Activated CD8-positive, alpha-beta memory T cell treated with anti-CD3 and anti-CD28 coated beads, Interleukin-2, amount 50 U/mL, for 4 hours (primary cell): ENCODE measurements around the gene COMMD9.

Source experiments
- DNase-seq: peaks from one replicate; pipeline ENCODE4 v3.0.0-alpha.2; 2020

Gene COMMD9

DNA sequence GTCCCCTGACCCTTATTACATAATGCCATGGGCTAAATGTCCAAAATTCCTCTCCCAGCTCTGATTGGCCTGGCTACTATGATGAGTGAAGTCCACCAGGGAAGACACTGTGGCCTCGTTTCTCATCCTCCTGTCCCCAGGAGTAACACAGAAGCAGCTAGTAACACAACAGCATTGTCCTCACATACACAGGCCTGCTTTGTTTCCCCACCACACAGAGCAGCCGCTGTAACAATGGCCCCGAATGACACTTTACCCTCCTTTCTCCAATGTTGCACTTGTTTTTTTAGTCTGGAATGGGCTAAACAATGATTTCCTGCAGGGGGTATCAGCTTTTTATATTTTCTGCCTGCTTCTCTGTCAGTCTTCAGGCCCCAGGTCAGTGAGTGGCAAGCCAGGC lies 6.7 kb upstream of the COMMD9 start, which contains the start of gene PRR5L:
TSS of gene PRR5L (plus strand) at position 363 of the 400 bp plus-strand sequence. CDS start 104,834 bp downstream, outside the sequence.
- no peak for DNase-seq

DNA sequence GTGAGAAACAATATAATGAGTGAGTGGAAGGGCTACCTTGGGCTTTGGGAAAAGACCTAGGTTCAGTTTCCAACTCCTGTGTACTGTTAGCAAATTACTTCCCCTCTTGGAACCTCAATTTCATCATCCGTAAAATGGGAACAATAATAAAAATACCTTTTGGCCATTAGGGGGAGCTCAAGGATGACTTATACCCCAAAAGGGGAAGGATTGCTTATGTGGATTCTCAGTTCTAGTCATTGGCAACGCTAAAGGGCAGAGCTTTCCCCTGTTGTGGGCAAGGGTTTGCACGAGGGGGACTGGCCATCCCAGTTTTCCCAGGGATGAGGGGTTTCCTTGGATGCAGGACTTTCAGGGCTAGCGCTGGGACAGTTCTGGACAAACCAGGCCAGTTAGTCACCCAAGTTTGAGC lies 3.1 kb upstream of the COMMD9 start:
- no peak for DNase-seq

DNA sequence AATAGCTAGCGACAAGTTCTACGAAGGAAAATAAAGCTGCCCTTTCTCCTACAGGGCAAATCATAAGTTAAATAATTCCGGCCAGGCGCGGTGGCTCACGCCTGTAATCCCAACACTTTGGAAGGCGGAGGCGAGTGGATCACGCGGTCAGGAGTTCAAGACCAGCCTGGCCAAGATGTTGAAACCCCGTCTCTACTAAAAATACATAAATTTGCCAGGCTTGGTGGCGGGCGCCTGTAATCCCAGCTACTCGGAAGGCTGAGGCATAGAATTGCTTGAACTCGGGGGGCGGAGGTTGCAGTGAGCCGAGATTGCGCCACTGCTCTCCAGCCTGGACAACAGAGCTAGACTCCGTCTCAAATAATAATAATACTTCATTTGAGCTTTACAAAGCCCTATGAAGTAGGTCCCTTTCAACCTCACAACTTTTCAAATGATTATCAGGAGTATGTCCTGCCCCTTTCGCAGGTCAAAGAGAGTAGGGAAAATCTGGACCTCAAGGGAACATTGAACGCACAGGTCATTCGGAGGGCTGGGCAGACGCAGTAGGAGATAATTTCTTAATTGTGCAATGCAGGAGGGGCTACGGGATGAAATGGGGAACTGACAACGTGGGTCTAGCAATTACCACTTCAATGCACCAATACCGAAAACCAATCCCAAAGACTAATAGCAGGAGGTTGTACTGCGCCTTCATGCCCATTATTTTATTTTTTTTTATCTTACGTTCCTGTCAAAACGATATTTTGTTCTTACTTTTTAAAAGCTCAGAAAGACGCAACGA lies 590 bp downstream of the COMMD9 start:
- no peak for DNase-seq

DNA sequence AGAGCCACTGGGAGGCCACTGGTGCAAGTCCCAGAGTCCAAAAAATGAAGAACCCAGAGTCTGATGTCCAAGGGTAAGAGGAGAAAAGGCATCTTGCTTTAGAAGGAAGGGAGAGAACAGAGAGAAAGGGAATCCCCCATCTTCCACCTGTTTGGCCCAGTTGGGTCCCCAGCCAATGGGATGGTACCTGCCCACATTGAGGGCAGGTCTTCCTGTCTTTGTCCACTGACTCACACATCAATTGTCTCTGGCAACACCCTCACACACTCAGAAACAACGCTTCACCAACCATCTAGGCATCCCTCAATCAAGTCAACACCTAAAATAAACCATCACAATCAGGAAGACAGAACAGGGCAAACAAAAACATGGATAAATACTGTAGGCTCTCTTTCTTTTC lies 6.3 kb downstream of the COMMD9 start:
- no peak for DNase-seq

DNA sequence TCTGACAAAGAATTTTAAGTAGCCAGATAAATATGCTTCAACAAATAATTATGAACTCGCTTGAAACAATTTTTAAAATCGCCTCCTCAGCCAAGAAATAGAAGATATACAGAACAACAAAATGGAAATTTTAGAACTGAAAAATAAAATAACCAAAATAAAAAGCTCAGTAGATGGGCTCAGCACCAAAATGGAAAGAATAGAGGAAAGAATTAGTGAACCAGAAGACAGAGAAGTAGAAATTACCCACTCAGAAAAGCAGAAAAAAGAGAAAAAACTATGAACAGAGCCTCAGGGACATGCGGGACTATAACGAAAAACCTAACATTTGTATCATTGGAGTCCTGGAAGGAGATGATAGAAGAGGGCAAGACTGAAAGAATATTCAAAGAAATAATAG lies 7.4 kb downstream of the COMMD9 start:
- DNase-seq: no peak

DNA sequence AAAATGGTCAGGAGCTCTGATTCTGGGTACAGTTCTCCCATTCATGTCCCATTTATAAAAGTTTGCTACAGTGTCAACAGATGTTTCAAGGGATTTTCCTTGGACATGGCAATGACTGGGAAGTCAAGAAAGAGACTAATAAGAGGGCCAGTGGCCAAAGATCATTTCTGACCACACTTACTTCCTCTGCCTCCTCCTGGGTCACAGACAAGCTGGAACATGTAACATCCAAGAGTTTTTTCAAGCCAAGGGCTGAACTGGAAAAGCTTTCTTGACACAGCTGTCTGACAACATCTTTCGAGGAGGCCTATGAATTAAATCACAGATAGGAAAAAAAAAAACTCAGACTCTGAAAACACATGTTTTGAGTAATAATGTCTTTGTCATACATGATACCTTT lies 8.7 kb downstream of the COMMD9 start:
- no peak for DNase-seq

DNA sequence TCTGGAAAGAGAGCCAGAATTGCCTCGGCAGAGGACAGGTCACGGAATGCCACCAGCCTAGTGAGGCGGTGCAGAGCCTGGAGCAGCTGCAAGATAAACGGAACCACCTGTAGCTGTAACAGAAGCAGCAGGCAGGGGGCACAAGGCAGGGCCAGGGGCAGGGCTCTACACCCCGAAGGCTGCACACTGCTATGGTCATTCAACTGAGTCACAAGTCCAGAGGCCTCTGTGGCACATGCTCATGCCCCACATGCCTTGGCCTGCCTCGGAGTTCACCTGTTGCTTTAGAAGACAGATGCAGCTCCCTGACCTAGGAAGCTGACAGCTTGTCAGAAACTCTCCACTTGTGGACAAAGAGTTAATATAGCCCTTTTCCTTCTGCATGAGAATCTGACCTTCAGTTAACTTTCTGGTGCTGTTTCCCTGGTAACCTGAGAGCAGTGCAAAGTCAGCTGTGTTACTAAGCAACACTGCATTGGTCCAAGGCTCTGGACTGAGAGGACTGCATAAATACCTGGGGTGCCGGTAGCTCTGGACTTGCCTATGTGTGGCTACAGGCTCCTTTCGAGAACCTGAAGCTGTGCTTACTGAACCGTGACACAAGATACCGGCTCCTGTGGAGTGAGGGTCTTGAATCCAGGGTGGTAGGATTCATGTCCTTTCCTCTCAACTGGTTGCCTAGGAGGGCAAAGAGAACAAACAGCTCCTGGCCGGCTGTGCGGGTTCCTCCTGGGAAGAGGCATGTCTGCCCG lies 10.5 kb downstream of the COMMD9 start:
- no peak for DNase-seq

DNA sequence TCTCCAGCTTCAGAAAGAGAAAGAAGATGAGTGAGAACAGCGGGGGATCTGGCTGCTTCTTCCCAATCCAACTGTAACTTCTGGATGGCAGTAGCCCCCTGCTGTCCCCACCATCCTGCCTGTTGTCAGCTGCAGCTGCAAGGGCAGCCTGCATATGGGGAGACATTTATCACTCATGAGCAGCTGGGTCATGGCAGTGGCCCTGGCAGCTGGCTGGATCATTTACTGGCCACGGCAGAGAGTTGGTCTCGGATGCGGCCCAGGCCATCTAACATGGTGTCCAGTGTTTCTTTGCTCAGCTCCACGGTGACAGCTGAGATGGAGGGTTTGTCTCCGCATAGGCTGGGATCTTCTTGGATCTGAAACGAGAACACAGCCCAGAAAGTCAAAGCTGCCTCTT lies 14.8 kb downstream of the COMMD9 start:
- DNase-seq: no peak

DNA sequence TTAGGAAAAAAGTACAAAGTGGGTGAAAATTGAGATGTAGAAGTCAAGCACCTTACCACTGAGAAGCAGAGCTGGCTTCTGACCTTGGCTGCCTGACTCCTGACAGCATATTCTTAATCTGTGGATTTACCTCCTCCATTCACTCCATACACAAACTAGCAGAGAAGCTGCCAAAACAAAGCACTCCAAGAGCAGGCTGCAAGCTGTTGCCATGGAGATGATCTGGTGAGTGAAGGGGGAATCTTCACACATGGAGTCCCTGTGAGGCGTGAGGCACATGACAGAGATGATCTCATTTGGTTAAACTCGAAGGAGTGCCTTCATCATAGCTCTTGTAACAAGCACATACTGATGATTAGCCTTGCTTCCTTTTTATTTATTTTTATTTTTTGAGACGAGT lies 16.1 kb downstream of the COMMD9 start:
- DNase-seq: no peak

DNA sequence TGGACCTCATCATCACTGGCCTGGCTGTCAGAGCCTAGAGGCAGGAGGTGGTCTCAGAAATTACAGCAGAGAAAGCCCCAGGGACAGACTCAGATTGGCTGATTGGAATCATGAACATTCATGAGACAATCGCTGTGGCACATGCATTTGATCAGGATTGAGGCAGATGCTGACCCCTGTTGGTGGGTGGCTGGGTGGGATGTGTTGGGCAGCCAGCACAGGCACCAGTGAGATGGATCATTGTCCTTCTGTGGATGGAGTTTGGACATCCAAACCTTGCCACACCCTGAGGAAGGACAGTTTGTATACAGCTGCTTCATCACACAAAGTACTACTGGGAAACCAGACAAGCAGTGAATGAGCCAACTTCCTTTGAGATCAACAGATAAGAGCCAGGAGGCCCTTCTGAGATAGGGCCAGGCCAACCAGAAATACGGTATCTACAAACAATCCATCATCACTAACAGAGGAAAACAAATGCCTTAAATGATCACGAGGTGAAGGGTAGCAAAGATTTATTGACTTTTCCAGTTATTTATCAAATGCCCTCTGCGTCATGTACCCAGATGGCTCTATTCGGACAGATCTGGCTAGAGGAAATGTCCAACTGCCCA lies 17.3 kb downstream of the COMMD9 start:
- no peak for DNase-seq

DNA sequence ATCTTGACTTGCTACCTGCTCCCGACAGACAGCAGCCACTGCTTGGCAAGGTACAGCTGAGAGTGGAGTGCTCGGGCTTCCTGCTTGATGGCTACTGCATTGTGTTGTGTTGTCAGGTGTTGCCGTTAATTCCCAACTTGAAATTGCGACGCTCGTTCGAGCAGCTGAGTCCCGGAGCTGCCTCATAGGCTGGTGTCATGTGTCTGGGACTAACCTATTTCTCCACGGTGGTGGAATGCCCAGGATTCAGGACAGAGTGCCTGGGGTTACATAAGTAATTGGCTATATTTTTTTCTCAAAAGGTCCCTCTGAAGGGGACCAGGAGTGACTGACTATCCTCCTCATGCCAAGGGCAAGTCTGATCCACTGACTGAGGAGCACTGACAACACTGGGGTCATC lies 18.5 kb downstream of the COMMD9 start:
- no peak for DNase-seq

DNA sequence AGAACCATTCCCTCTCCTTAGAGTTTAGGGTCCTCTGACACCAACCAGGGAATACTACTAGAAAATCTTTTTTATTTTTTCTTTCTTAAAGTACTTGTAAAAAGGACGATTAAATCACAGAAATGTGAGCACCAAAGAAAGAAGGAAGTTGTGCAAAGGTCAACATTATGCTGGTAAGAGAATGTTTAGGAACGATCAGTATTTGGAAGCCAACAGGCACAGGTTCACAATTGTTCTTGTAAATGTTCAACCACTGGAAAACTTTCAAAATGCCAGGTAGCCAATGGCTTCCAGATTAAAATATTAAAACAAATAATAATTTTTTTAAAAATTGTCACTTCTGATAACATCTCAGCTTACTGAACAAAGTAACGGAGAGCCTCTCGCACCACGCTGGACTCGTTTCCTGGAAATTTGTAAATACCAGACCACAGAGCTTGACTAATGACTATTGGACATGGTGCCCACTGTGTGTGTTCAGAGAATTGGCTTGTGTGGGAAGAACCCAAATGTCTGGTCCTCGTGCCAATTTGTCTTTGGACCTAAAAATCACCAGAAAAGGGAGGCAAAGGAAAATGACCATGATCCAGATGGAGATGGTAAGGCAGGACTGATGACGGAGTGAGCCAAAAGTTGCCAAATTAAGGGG lies 20.8 kb downstream of the COMMD9 start:
- DNase-seq: no peak

DNA sequence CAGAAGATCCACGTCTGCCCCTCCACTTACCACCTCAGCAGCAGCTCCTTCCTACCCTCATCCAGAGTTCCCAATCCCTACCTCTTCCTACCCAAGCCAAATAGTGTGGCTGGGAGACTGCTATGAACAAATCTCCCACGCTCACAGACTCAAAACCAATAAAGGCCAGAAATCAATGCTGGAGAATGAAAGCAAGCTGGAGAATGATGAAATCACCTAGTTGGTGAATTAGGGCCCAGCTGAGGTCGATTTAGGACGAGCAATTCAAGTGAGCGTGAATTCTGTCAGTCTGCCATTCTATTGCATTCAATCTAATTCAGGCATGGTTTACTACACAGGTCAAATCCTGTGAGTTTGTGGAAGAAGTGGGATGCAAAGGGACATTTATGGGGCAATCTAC lies 22.5 kb downstream of the COMMD9 start:
- DNase-seq: no peak

DNA sequence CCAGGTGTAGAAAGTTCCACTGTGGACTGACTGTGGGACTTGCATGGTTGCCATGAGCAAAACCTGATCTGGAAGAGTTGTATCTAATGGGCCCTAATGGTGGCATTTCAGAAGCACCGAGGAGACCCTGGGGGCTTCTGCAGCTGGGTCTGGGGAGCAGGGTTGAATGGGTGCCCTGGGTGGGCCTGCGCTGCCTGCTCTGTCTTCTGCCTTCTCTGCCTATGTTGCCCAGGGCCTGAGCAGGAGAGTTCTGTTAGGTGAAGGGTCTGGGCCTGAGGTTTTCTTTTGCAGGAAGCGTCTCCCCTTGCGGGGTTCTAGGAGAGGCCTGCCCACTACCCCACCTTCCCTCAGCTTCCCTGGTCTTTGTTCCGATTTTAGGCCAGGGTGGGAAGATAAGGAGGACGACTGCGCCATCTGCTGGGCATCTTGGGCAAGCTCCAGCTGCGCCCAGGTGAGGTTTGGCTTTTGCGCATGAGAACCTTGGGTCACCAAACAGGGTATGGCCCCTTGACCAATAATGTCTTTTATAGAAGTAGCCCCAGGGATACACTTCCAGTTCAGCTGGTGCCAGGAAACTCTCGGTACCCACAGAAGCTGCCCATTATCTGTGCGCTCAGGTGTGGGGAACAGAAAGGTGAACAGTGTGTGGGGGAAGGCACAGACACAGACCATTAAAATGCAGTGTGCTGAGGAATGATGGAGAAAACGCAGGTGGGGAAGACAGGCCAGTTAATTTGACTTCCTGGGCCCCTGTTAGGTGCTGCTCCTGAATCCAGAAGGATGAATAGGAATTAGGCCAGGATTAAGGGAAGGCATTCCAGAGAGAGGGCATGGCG lies 23.2 kb downstream of the COMMD9 start:
- DNase-seq: peak; percentile 54

DNA sequence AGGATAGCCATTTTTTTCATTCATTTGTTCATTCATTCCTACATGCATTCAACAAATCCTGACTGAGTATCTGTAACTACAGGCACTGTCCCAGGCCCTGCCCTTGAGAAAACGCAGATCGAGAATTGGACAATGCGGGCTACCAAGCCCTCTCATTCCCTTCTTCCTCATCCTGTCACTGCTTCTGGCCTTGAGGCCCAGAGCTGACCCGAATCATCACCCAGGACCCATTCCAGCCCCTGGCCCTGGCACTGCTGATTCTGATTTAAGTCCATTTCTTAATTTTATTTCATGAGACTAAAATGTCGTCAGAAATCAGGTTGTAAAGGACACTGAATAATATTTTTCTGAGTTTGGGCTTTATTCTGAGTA lies 24.3 kb downstream of the COMMD9 start:
- no peak for DNase-seq

DNA sequence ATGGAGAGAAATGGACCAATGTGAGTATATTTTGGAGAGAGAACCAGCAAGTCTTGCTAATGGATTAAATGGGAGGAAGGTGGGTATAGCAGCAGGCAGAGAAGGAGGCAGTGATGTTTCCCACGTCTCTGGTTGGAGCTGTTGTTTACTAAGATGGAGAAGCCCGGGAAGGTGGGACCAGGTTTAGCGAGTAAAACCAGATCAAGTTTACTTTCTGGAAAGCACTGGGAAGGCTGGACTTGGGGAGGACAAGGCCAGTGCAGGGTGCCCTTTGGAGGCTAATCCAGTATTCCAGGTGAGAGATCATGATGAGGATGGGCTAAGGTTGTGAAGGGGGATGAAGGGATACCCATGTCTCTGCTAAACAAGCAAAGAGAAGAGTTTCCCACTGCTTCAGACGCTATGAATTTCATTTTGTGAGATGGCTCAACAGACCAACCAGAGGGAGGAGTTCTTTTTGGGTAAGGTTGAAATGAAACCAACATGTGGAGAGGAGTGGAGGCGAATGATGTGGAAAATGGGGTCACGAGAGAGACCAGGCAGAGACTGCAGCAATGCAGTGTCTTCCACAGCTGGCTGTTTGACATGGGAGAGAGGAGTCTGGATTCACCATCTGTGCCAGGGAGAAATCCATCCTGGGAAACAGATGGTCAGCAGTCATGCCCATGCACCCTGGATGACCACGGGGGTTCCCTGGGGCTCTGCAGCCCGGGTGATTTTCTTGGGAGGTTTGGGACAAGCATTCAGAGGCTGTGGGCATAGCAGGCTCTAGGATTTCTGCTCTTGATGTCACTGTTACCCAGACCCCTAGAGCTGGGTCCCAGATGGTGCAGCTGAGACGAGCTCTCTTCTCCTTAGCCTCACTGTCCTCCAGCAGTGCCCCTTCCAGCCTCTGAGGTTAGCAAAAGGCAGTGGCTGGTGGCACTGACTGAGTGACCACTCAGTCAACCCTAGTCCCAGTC lies 24.9 kb downstream of the COMMD9 start:
- no peak for DNase-seq

DNA sequence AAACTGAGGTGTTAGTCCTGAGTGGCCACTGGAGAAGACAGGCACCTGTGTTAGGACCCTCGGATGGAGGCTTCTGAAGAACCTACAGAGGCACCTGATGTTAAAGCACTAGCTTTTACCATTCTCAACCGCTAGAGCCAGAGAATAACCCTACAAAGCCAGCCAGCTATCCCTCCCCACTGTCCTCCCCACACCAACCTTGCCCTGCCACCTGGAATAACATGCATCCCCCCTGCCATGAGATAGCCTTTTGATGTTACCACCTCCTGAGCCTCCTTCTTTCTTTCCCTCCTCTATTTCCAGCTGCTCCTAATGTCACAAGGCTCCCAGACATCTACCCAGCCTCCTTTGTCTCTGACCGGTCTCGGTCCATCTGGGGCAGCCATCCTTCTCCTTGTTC lies 28.1 kb downstream of the COMMD9 start:
- no peak for DNase-seq

DNA sequence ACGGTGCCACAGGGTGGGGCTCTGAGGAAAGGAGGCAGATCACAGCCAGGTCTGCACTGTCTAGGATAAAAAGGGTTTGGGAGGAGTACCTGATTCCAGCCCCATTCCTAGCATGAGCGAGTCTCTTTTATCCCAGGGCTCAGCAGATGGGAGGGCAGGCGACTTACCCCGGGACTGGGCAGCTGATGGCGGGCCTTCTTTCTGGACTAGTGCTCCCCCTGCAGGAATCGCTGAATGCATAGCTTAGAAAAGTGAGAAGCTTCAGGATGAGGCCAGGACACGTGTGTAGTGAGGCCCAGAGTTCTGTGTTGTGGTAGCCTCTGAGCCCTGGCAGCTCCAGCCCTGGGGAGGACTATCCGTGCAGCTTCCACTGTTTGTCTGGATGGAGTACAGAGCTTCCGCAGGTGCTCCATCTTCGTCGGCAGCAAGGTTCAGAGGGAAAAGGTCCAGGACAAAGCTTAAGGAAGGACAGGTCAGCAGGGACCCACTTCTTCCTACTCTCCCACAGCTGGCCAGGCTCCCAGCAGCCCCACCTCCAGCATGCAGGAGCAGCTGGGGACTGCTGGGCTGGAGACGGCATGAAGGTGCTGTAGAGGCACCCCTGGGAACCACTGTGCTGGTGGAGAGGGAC lies 30.4 kb downstream of the COMMD9 start:
- DNase-seq: no peak

DNA sequence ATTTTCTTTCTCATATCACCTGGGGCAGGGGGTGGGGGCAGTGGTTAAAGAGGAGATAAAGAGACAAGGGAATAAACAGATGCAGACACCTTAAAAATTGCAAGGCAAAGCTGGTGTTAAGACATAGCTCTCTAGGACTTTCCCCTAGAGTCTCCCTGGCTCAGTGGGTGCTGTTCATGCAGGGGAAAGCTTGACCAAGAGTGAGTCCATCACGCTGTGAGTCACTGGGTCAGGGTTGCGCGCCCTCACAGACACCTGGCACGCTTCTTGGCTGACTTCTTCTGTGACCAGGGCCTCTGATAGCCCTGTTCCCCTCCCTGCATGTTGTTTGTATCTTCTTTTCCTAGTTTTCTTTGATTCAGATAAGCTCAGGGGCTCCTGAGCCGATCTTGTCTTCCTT lies 31.9 kb downstream of the COMMD9 start:
- DNase-seq: no peak

DNA sequence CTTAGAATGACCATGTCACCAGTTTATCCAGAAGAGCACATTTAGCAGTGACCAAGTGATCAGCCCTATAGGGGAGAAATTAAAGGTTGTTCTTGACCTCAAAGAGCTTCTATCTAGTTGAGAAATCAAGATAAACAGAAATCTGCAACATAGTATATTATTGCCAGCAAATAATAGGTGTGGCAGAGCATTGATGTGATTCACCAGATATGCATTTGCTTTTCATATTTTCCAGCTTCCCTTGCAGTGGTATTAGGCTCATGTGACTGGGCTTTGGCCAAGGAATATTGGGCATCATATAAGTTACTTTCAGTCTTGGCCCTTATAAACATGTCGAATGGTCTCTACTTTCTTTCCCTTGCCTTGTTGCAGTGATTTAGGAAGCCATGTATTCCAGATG lies 34.5 kb downstream of the COMMD9 start:
- no peak for DNase-seq

DNA sequence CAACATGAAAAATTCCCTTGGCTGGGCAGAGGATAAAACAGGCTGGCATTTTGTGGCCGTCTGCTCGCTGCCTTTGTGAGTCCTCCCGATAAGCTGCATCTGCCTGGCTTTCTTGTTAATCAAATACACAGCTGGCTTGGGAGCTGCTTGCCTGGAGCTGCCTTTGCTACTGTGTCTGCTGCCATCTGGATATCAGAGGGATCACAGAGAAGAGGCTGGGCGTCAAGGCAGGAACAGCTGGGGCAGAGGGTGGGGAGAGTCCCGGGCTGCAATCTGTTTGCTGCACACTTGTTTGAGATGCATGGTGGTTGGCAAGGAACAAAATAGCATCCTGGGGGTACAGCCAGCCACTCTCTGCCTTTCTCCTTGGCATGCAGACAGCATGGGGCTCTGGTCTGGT lies 36.0 kb downstream of the COMMD9 start:
- no peak for DNase-seq
